HEK293 (cell line): Measurements from ENCODE around the gene SEM1.
A peak's percentile ranks its signal among the peaks of the same experiment; 100 is the strongest.

ENCODE experiments used
- CTCF ChIA-PET: fragments of 350-600 bp; formaldehyde crosslinking; extraction: SDS; loops from one replicate; lab custom pipeline; 2021; ENCODE audit warnings: antibody characterized with exemption; lab: Yijun Ruan, JAX
- POLR2A ChIA-PET: fragments of 300-600 bp; formaldehyde crosslinking; extraction: SDS; loops from one replicate; lab custom pipeline; 2020; ENCODE audit warnings: antibody characterized with exemption, inconsistent platforms; lab: Yijun Ruan, JAX
- H3K27ac ChIP-seq: fragments of 200-500 bp; sonication (Bioruptor generic); 2 replicates; pipeline ENCODE4 v1.5.1; 2014; ENCODE audit warnings: low read depth, low read length, control low read depth, inconsistent platforms; ENCODE audit errors: extremely low read depth
- H3K36me3 ChIP-seq, 2 experiments: fragments of 200-500 bp in 1 of 2; sonication (Bioruptor generic) in 1 of 2; 1 replicate in 1 of 2; 2 replicates in 1 of 2; pipeline ENCODE4 v1.5.1; 2014 to 2017; ENCODE audit warnings: inconsistent platforms in 2 of 2, low read length in 2 of 2; ENCODE audit not compliant: control insufficient read depth in 2 of 2, insufficient read depth in 1 of 2
- H3K4me1 ChIP-seq: fragments of 200-500 bp; sonication (Bioruptor generic); 2 replicates; pipeline ENCODE4 v1.5.1; 2014; ENCODE audit warnings: mild to moderate bottlenecking, low read length, inconsistent platforms; ENCODE audit not compliant: control insufficient read depth, insufficient read depth
- H3K4me3 ChIP-seq: 2 replicates; pipeline ENCODE4 v1.5.1; 2011; ENCODE audit warnings: low read depth, mild to moderate bottlenecking, control low read depth, low read length, moderate library complexity
- H3K9me3 ChIP-seq: fragments of 200-500 bp; sonication (Bioruptor generic); 2 replicates; pipeline ENCODE4 v1.5.1; 2014; ENCODE audit warnings: low read depth, low read length, inconsistent platforms; ENCODE audit not compliant: control insufficient read depth, insufficient read depth
- BCL11B ChIP-seq: fragments of 450-650 bp; formaldehyde crosslinking; IDR thresholded peaks from 2 replicates; pipeline ENCODE4 v1.5.1; 2016; ENCODE audit warnings: low read depth, missing biosample characterization, missing genetic modification characterization
- IKZF3 ChIP-seq: fragments of 450-650 bp; IDR thresholded peaks from 2 replicates; pipeline ENCODE4 v1.5.0; 2018; ENCODE audit warnings: missing biosample characterization, mild to moderate bottlenecking, missing genetic modification characterization, moderate library complexity
- KLF10 ChIP-seq: fragments of 450-650 bp; IDR thresholded peaks from 2 replicates; pipeline ENCODE4 v1.5.1; 2018; ENCODE audit warnings: missing biosample characterization, mild to moderate bottlenecking, missing genetic modification characterization
- MZF1 ChIP-seq: fragments of 450-650 bp; formaldehyde crosslinking; IDR thresholded peaks from 2 replicates; pipeline ENCODE4 v1.5.1; 2017; ENCODE audit warnings: missing biosample characterization, missing genetic modification characterization, borderline replicate concordance
- OSR2 ChIP-seq: fragments of 450-650 bp; formaldehyde crosslinking; IDR thresholded peaks from 2 replicates; pipeline ENCODE4 v1.5.1; 2016; ENCODE audit warnings: missing biosample characterization, missing genetic modification characterization
- SCRT1 ChIP-seq: fragments of 450-650 bp; formaldehyde crosslinking; IDR thresholded peaks from 2 replicates; pipeline ENCODE4 v1.5.1; 2016; ENCODE audit warnings: missing biosample characterization, missing genetic modification characterization, borderline replicate concordance
- SCRT2 ChIP-seq: fragments of 450-650 bp; formaldehyde crosslinking; IDR thresholded peaks from 2 replicates; pipeline ENCODE4 v1.5.1; 2016; ENCODE audit warnings: missing biosample characterization, missing genetic modification characterization
- WT1 ChIP-seq: fragments of 450-650 bp; formaldehyde crosslinking; IDR thresholded peaks from 2 replicates; pipeline ENCODE4 v1.5.1; 2016; ENCODE audit warnings: missing biosample characterization, missing genetic modification characterization
- ZFP41 ChIP-seq: fragments of 450-650 bp; formaldehyde crosslinking; IDR thresholded peaks from 2 replicates; pipeline ENCODE4 v1.5.1; 2016; ENCODE audit warnings: missing biosample characterization, missing genetic modification characterization, borderline replicate concordance
- ZFP69B ChIP-seq: fragments of 450-650 bp; formaldehyde crosslinking; IDR thresholded peaks from 2 replicates; pipeline ENCODE4 v1.5.1; 2016; ENCODE audit warnings: missing biosample characterization, missing genetic modification characterization
- ZNF10 ChIP-seq: fragments of 450-650 bp; formaldehyde crosslinking; IDR thresholded peaks from 2 replicates; pipeline ENCODE4 v1.5.1; 2017; ENCODE audit warnings: missing biosample characterization, missing genetic modification characterization
- ZNF174 ChIP-seq: fragments of 450-650 bp; formaldehyde crosslinking; IDR thresholded peaks from 2 replicates; pipeline ENCODE4 v1.5.0; 2017; ENCODE audit warnings: missing biosample characterization, mild to moderate bottlenecking, missing genetic modification characterization
- ZNF223 ChIP-seq: fragments of 450-650 bp; formaldehyde crosslinking; IDR thresholded peaks from 2 replicates; pipeline ENCODE4 v1.5.1; 2016; ENCODE audit warnings: missing biosample characterization, missing genetic modification characterization
- ZNF23 ChIP-seq: fragments of 450-650 bp; formaldehyde crosslinking; IDR thresholded peaks from 2 replicates; pipeline ENCODE4 v1.5.1; 2016; ENCODE audit warnings: missing biosample characterization, missing genetic modification characterization, borderline replicate concordance
- ZNF302 ChIP-seq: fragments of 450-650 bp; formaldehyde crosslinking; IDR thresholded peaks from 2 replicates; pipeline ENCODE4 v1.5.1; 2016; ENCODE audit warnings: missing biosample characterization, missing genetic modification characterization, low read depth
- ZNF501 ChIP-seq: fragments of 450-650 bp; formaldehyde crosslinking; IDR thresholded peaks from 2 replicates; pipeline ENCODE4 v1.5.1; 2016; ENCODE audit warnings: missing biosample characterization, missing genetic modification characterization
- ZNF624 ChIP-seq: fragments of 450-650 bp; formaldehyde crosslinking; IDR thresholded peaks from 2 replicates; pipeline ENCODE4 v1.5.1; 2017; ENCODE audit warnings: missing biosample characterization, missing genetic modification characterization
- ZNF664 ChIP-seq: fragments of 450-650 bp; formaldehyde crosslinking; IDR thresholded peaks from 2 replicates; pipeline ENCODE4 v1.5.1; 2016; ENCODE audit warnings: missing biosample characterization, missing genetic modification characterization
- ZNF792 ChIP-seq: fragments of 450-650 bp; formaldehyde crosslinking; IDR thresholded peaks from 2 replicates; pipeline ENCODE4 v1.5.1; 2016; ENCODE audit warnings: missing biosample characterization, missing genetic modification characterization
- ZSCAN16 ChIP-seq: fragments of 450-650 bp; formaldehyde crosslinking; IDR thresholded peaks from 2 replicates; pipeline ENCODE4 v1.5.1; 2016; ENCODE audit warnings: missing biosample characterization, missing genetic modification characterization
- TF ChIP-seq, protein P1 (sequence below): fragments of 450-650 bp; formaldehyde crosslinking; IDR thresholded peaks from 2 replicates; pipeline ENCODE4 v1.5.1; 2016; ENCODE audit warnings: missing biosample characterization, missing genetic modification characterization
- TF ChIP-seq, protein P2 (sequence below): fragments of 450-650 bp; IDR thresholded peaks from 2 replicates; pipeline ENCODE4 v1.5.1; 2018; ENCODE audit warnings: missing biosample characterization, mild to moderate bottlenecking, missing genetic modification characterization
- TF ChIP-seq, protein P3 (sequence below): fragments of 450-650 bp; formaldehyde crosslinking; IDR thresholded peaks from 2 replicates; pipeline ENCODE4 v1.5.1; 2016; ENCODE audit warnings: missing biosample characterization, missing genetic modification characterization
- TF ChIP-seq, protein P4 (sequence below): IDR thresholded peaks from 2 replicates; pipeline ENCODE4 v1.6.1; 2011; ENCODE audit warnings: mild to moderate bottlenecking, low read depth, low read length, borderline replicate concordance
- TF ChIP-seq, protein P5 (sequence below): fragments of 450-650 bp; formaldehyde crosslinking; IDR thresholded peaks from 2 replicates; pipeline ENCODE4 v1.5.1; 2017; ENCODE audit warnings: missing biosample characterization, missing genetic modification characterization
- TF ChIP-seq, protein P6 (sequence below): fragments of 450-650 bp; formaldehyde crosslinking; IDR thresholded peaks from 2 replicates; pipeline ENCODE4 v1.5.1; 2016; ENCODE audit warnings: missing biosample characterization, missing genetic modification characterization
- TF ChIP-seq, protein P7 (sequence below): fragments of 450-650 bp; formaldehyde crosslinking; IDR thresholded peaks from 2 replicates; pipeline ENCODE4 v1.5.1; 2016; ENCODE audit warnings: missing biosample characterization, missing genetic modification characterization

The SEM1 gene

DNA sequence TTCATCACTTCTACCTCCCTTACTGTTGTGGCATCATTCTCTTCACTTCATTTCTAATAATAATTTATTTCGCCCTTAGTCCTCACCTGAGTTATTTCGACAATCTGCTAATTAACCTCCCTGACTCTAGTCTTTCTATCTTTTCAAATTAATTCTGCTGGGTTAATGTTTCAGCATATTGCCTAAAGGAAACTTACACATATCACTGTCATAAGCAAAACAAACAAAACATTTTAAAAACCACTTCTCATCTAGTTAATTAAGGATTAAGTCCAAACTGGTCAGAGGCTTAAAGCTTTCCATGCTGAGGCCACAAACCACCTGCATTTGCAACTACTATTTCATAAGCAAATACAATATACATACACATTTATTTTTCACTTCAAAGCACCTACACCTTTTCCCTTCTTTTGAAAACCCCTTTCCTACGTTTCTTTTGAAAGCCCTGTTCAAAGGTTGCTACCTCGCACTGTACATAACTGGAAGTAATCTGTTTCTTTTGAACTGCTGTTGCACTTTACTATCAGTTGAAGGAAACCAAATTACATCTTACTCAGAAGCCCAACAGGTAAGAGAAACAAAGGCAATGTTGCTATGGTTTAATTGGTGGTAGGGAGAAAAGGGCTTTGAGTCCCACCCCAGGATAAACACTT is 10.3 kb downstream of the SEM1 start:
- POLR2A ChIA-PET, result no interaction called here
- peaks cover 10% of the 10 kb centered on the region for H3K4me1 ChIP-seq
- H3K4me3 ChIP-seq, result no peak overlapping the region
- no peaks in the 10 kb centered on the region for H3K9me3 ChIP-seq
- H3K36me3 ChIP-seq, result peaks cover 0 to 7% of the 10 kb centered on the region in 2 experiments; a peak in 1 of 3 replicates
- CTCF ChIA-PET, result no interaction called here
- H3K27ac ChIP-seq, result no peak overlapping the region
- TF ChIP-seq ZNF223 (tag by site-specific recombination) (no peak), SCRT2 (tag by site-specific recombination) (0 out of 2 replicates have a peak, but pooled peaks have one; percentile 13), ZNF174 (no peak), ZNF10 (tag by site-specific recombination) (peak; percentile 76; the same call in 1 of the 2 replicates), OSR2 (peak; percentile 65), ZNF23 (tag by site-specific recombination) (no peak), ZNF664 (tag by site-specific recombination) (no peak), MZF1 (tag by site-specific recombination) (no peak), ZNF792 (tag by site-specific recombination) (no peak), ZNF501 (no peak), WT1 (tag by site-specific recombination) (peak; percentile 65), SCRT1 (tag by site-specific recombination) (no peak), ZFP41 (no peak), ZSCAN16 (tag by site-specific recombination) (no peak), BCL11B (tag by site-specific recombination) (no peak), ZNF302 (tag by site-specific recombination) (no peak), IKZF3 (no peak), KLF10 (tag by site-specific recombination) (no peak), ZFP69B (tag by site-specific recombination) (no peak), ZNF624 (tag by site-specific recombination) (no peak)
- TF ChIP-seq, protein P1, sequence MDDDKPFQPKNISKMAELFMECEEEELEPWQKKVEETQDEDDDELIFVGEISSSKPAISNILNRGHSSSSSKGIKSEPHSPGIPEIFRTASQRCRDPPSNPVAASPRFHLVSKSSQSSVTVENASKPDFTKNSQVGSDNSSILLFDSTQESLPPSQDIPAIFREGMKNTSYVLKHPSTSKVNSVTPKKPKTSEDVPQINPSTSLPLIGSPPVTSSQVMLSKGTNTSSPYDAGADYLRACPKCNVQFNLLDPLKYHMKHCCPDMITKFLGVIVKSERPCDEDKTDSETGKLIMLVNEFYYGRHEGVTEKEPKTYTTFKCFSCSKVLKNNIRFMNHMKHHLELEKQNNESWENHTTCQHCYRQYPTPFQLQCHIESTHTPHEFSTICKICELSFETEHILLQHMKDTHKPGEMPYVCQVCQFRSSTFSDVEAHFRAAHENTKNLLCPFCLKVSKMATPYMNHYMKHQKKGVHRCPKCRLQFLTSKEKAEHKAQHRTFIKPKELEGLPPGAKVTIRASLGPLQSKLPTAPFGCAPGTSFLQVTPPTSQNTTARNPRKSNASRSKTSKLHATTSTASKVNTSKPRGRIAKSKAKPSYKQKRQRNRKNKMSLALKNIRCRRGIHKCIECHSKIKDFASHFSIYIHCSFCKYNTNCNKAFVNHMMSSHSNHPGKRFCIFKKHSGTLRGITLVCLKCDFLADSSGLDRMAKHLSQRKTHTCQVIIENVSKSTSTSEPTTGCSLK (tag by site-specific recombination), result no peak
- TF ChIP-seq, protein P2, sequence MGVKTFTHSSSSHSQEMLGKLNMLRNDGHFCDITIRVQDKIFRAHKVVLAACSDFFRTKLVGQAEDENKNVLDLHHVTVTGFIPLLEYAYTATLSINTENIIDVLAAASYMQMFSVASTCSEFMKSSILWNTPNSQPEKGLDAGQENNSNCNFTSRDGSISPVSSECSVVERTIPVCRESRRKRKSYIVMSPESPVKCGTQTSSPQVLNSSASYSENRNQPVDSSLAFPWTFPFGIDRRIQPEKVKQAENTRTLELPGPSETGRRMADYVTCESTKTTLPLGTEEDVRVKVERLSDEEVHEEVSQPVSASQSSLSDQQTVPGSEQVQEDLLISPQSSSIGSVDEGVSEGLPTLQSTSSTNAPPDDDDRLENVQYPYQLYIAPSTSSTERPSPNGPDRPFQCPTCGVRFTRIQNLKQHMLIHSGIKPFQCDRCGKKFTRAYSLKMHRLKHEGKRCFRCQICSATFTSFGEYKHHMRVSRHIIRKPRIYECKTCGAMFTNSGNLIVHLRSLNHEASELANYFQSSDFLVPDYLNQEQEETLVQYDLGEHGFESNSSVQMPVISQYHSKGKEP (tag by site-specific recombination), result peak; percentile 33; the same call in 1 of the 2 replicates
- TF ChIP-seq, protein P3, sequence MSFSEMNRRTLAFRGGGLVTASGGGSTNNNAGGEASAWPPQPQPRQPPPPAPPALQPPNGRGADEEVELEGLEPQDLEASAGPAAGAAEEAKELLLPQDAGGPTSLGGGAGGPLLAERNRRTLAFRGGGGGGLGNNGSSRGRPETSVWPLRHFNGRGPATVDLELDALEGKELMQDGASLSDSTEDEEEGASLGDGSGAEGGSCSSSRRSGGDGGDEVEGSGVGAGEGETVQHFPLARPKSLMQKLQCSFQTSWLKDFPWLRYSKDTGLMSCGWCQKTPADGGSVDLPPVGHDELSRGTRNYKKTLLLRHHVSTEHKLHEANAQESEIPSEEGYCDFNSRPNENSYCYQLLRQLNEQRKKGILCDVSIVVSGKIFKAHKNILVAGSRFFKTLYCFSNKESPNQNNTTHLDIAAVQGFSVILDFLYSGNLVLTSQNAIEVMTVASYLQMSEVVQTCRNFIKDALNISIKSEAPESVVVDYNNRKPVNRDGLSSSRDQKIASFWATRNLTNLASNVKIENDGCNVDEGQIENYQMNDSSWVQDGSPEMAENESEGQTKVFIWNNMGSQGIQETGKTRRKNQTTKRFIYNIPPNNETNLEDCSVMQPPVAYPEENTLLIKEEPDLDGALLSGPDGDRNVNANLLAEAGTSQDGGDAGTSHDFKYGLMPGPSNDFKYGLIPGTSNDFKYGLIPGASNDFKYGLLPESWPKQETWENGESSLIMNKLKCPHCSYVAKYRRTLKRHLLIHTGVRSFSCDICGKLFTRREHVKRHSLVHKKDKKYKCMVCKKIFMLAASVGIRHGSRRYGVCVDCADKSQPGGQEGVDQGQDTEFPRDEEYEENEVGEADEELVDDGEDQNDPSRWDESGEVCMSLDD (tag by site-specific recombination), result no peak
- TF ChIP-seq, protein P4, sequence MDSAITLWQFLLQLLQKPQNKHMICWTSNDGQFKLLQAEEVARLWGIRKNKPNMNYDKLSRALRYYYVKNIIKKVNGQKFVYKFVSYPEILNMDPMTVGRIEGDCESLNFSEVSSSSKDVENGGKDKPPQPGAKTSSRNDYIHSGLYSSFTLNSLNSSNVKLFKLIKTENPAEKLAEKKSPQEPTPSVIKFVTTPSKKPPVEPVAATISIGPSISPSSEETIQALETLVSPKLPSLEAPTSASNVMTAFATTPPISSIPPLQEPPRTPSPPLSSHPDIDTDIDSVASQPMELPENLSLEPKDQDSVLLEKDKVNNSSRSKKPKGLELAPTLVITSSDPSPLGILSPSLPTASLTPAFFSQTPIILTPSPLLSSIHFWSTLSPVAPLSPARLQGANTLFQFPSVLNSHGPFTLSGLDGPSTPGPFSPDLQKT, result no peak
- TF ChIP-seq, protein P5, sequence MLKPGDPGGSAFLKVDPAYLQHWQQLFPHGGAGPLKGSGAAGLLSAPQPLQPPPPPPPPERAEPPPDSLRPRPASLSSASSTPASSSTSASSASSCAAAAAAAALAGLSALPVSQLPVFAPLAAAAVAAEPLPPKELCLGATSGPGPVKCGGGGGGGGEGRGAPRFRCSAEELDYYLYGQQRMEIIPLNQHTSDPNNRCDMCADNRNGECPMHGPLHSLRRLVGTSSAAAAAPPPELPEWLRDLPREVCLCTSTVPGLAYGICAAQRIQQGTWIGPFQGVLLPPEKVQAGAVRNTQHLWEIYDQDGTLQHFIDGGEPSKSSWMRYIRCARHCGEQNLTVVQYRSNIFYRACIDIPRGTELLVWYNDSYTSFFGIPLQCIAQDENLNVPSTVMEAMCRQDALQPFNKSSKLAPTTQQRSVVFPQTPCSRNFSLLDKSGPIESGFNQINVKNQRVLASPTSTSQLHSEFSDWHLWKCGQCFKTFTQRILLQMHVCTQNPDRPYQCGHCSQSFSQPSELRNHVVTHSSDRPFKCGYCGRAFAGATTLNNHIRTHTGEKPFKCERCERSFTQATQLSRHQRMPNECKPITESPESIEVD (tag by site-specific recombination), result peak; percentile 54
- TF ChIP-seq, protein P6, sequence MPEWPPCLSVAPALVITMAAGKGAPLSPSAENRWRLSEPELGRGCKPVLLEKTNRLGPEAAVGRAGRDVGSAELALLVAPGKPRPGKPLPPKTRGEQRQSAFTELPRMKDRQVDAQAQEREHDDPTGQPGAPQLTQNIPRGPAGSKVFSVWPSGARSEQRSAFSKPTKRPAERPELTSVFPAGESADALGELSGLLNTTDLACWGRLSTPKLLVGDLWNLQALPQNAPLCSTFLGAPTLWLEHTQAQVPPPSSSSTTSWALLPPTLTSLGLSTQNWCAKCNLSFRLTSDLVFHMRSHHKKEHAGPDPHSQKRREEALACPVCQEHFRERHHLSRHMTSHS (tag by site-specific recombination), result no peak
- TF ChIP-seq, protein P7, sequence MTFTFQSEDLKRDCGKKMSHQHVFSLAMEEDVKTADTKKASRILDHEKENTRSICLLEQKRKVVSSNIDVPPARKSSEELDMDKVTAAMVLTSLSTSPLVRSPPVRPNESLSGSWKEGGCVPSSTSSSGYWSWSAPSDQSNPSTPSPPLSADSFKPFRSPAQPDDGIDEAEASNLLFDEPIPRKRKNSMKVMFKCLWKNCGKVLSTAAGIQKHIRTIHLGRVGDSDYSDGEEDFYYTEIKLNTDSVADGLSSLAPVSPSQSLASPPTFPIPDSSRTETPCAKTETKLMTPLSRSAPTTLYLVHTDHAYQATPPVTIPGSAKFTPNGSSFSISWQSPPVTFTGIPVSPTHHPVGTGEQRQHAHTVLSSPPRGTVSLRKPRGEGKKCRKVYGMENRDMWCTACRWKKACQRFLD, result no peak
